Hematopoietic multipotent progenitor cell (in vitro differentiated cells): ENCODE results near the gene ZG16. TPM values are rescaled to one million over a fixed set of nuclear protein-coding genes. Genes with fewer than 3 reads are reported as not detected.

ENCODE experiments used
- DNase-seq, 3 donors: peaks; one replicate each; pipeline ENCODE4 v3.0.0-alpha.2; 2011 to 2015; ENCODE audit warnings: low read depth in 2 of 3, low spot score in 2 of 3
- total RNA-seq: library from RNA; depleted of rRNA; stranded (reverse); fragments of >200 nt; gene quantifications from one replicate; pipeline ENCODE4 v1.2.3, GENCODE V29; 2012

Gene ZG16
- total RNA-seq, 1 donor, result not detected

DNA sequence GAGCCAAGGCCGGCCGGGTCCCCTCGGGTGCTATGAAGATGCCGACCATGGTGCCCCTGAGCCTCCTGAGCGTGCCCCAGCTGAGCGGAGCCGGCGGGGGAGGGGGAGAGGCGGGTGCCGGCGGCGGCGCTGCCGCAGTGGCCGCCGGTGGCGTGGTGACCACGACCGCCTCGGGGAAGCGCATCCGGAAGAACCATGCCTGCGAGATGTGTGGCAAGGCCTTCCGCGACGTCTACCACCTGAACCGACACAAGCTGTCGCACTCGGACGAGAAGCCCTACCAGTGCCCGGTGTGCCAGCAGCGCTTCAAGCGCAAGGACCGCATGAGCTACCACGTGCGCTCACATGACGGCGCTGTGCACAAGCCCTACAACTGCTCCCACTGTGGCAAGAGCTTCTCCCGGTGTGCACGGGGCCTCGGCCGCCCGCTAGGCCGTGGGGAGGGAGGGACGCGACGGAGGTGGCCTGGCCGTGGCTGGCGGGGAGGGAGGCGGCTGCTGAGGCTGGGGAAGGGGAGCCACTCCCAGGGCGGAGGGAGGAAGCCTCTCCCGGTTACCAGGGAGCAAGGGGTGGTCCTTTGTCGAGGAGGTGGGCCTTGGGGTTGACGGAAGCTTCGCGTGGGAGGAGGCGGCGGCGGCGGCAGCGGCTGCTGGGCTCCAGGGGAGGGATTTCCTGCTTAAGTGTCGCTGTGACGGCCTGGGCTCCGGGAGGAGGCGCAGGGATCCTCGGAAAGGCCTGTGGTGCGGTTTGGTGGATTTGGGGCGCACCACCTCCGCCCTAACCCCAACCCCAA, 29.6 kb downstream of the ZG16 start:
- peak; percentile 86 to 89 (median 89) for DNase-seq

DNA sequence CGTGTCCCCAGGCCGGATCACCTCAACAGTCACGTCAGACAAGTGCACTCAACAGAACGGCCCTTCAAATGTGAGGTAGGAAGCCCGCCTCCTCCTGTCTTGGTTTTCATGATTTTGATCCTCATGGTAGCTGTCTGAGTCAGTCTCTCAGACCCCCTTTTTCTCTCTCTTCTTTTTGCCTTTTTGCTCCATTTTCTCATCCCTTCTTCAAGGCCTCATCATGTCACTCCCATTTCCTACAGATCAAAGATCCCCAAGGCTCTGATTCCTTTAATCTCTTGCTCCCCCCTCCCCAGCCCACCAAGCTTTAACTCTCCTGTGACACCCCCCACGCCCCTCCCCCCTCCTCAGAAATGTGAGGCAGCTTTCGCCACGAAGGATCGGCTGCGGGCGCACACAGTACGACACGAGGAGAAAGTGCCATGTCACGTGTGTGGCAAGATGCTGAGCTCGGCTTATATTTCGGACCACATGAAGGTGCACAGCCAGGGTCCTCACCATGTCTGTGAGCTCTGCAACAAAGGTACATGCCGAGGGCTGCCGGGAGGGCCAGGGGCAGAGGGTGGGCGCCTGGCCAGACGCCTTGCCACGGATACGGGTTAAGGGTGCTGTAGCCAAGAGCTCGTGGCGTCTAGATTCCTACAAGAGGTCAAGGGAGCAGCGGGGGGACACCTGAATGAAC, 30.3 kb downstream of the ZG16 start:
- DNase-seq, result no peak

DNA sequence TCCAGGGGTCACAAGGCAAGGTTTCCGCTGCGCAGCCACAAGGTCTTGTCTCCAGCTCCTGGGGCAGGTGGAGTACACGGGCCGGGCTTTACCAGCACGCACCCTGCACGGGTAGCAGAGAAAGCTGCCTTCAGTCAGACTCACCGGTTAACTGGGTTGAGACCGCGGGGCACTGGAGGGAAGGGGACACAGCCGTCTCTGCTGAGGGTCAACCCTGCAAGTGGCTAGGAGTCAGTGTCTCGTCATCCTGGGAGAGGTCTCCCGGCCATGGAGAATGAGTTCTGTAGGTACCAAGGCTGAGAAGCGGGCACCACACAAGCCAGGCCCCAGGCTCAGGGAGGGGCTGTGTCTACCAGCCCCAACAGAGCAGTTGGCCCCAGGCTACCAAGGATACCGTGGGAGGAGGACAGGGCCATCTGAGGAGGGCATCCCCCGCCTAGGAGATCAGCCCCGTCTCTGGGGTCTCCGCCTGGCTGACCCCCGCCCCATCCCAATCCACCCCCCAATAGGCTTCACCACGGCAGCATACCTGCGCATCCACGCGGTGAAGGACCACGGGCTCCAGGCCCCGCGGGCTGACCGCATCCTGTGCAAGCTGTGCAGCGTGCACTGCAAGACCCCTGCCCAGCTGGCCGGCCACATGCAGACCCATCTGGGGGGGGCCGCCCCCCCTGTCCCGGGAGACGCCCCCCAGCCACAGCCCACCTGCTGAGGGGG, 31.1 kb downstream of the ZG16 start:
- DNase-seq, result no peak

DNA sequence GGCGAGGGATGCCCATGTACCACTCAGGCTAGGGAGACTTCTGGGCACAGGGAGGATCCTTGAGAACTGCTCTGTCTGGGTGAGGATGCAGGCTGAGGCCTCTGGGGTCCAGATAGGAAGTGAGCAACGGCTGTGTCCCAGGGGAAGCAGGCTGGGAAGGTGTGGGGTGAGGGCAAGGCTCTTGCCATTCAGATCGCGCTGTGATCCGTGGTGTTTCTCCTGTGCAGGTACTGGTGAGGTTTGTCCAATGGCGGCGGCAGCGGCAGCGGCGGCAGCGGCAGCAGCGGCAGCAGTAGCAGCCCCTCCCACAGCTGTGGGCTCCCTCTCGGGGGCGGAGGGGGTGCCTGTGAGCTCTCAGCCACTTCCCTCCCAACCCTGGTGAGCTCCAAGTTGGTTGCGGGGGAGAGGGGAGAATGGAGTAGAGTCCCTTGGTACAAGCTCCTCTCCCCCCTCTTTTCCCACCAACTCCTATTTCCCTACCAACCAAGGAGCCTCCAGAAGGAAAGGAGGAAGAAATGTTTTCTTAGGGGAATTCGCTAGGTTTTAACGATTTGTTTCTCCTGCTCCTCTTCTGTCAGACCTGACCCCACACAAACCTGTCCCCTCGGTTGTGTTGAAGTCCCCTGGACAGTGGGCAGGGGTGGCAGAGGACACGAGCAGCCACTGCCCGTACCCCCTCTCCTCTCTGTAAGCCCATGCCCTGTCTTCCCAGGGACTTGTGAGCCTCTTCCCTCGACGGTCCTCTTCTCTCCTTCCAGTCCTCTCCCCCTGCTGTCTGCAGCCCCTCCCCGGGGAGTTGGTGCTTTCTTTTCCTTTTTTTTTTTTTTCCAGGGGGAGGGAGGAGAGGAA, 32.0 kb downstream of the ZG16 start:
- DNase-seq, result no peak

DNA sequence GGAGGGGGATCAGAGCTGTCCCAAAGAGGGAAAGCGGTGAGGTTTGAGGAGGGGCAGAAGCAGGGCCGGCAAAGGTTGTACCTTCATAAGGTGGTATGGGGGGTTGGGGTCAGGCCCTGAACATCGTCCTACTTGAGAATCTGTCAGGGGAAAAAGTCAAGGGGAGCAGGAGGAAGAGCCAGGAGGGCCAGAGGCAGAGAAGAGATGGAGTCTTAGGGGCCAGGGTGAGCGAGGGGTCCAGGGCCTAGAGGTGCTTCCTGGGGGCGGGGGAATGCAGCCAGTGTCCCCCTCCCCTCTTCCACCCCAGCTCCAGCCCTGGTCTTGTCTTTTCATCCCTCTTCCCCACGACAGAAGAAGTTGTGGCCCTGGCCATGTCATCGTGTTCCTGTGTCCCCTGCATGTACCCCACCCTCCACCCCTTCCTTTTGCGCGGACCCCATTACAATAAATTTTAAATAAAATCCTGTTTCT, 32.7 kb downstream of the ZG16 start:
- no peak for DNase-seq

DNA sequence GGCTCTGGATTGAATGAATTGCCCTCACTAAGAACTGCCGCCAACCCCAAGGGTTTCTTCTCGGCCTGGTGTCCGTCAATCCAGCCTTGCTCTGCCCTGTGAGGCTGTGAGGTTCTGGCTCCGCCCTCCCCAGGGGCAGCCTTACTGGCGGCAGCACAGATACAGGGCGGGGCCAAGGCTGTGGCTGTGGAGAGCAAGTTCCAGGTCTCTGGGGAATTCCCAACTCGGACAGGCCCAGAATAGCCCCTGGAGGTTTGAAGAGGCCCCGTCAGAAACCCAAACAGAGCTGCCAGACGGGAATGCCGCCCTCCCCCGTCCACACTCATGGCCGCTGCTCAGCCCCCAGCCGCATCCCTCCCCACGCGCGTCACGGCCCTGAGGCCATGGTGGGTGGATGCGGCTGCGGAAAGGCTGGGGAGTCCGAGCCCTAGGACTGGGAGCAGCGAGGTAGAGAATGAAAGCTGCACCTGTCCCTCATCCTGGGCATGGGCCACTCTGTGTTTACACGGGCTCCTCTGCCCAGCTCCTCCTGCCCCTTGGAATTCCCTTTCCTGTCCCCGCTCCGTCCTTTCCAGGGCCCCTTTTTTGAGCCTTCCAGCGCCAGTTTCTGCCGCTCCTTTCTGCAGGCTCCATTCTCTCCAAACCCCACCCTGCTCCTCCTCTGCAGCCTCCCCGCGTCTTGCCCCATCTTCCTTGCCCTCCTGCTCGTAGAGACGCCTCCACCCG, 33.3 kb downstream of the ZG16 start:
- DNase-seq, result peak in 2 of 3 donors; percentile 73 to 75

DNA sequence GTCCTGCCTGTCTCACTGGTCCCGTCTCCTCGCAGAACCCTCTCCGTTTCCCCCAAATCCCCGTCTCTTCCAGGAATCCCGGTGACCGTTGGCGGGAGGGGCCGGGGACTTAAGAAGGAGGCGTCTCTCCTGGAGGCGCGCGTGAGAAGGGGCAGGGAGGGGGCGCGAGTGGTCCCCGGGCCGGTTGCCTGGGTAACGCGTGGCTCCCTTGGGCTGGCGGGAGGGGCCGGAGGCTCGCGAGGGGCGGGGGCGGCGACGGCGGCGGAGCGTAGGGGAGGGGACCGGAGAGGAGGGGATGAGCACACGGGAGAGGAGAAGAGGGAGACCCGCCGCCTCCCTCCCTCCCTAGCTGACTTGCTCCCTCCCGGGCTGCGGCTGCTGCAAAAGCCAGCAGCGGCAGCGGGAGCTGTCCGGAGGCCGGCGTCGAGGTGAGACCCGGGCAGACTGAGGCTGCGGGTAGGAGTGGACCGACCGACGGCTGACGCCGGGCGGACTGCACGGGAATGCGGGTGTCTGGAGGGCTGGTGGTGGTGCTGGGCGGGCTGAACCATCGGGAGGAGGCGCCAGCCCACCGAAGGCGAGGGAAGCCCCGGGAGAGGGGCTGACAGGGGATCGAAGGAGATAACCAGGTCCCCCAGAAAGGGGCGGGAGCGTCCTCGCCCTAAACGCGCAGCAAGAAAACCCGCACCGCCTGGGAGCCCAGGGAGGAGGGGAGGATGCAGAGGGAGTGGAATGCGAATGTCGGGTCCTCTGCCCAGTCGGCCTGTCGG, 34.0 kb downstream of the ZG16 start, which contains the start of gene PRRT2:
Gene PRRT2 (plus strand): TSS at position 298 of the 770 bp plus-strand sequence. CDS start 862 bp downstream, outside the sequence.
- peak in 1 of 3 donors; percentile 21 for DNase-seq

DNA sequence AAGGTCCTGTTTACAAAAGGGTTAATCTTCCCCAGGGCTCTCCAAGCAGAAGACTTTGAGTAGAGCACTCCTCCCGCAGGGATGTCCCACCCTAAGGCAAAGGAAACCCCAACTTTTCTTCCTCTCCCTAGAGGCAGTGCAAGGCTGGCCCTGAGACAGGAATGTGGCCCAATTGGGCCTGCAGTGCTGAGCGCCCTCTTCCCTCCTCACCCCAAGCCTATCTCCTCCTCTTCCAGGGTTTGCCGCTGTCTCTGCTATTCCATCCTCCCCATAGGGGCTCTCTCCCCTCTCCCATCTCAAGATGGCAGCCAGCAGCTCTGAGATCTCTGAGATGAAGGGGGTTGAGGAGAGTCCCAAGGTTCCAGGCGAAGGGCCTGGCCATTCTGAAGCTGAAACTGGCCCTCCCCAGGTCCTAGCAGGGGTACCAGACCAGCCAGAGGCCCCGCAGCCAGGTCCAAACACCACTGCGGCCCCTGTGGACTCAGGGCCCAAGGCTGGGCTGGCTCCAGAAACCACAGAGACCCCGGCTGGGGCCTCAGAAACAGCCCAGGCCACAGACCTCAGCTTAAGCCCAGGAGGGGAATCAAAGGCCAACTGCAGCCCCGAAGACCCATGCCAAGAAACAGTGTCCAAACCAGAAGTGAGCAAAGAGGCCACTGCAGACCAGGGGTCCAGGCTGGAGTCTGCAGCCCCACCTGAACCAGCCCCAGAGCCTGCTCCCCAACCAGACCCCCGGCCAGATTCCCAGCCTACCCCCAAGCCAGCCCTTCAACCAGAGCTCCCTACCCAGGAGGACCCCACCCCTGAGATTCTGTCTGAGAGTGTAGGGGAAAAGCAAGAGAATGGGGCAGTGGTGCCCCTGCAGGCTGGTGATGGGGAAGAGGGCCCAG, 34.9 kb downstream of the ZG16 start:
- DNase-seq, result no peak

DNA sequence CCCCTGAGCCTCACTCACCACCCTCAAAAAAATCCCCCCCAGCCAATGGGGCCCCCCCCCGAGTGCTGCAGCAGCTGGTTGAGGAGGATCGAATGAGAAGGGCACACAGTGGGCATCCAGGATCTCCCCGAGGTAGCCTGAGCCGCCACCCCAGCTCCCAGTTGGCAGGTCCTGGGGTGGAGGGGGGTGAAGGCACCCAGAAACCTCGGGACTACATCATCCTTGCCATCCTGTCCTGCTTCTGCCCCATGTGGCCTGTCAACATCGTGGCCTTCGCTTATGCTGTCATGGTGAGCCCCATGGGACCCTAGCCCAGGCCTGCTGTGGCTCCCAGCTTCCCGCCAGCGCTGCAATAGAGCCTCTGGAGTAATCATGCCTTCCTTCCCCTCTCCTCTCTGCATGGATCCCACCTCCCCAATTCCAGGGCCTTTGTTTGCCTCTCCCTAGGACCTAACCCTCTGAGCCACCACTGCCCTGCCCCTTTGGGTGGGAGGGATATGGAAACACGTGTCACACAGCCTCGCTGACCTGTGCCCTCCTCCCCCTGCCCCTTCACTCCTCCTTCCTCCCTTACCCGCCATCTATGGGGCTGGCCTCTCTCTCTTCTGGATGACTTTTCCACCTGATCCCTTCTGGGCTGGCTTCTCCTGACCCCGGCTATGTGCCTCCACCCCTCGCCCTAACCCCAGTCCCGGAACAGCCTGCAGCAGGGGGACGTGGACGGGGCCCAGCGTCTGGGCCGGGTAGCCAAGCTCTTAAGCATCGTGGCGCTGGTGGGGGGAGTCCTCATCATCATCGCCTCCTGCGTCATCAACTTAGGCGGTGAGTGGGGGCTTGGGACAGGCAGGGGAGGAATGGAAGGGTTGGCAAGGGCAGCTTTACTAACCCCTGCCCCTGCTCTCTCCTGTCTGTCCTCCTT, 35.8 kb downstream of the ZG16 start:
- DNase-seq, result no peak

DNA sequence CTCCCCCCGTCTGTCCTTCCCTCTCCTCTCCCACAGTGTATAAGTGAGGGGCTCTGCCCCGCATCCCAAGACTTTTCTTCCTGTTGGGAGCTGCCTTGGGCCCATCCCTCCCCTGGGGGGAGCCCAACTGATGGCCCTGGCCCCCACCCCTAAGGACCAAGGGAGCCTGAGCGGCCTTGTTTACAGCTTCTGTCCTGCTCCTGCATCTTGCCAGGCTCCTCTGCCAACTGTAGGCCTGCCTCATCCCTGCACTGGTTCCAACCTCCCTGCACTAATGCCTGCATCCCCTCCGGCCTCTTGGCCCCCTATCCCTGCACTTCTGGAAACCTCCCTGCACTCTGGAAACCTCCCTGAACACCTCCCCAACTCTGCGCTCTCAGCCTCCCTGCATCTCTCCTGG, 36.5 kb downstream of the ZG16 start:
- no peak for DNase-seq

DNA sequence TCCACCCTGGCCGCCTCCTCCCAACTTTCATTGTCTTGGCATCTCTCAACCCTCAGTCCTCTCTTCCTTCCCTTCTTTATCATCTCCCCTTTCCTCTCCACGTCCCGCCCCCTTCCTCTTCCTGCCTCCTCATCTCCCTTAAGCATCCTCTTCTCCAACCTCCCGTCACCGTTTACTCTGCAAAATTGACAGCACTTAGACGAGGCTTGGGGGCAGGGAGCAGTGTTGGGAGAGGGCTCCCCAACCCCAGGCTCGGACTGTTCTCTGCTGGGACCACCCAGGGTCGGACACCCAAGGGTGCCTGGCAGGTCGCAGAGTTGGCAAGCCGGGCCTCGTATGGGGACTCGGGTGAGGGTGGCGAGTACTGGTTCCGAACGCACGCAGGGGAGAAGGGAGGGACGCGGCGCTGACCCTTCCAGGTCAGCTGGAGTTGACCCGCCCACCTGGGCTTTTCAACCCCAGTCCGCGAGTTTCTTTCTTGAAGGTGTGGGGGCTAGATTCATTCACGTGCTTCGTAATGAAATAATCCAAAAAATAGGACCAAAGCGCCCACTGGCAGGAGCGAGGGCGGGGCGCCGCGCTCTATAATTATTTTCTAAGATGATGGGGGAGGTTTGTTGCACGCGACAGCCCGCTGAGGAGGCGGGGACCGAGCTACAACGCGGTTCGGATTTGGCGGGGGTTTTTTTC, 37.1 kb downstream of the ZG16 start:
- DNase-seq, result no peak

DNA sequence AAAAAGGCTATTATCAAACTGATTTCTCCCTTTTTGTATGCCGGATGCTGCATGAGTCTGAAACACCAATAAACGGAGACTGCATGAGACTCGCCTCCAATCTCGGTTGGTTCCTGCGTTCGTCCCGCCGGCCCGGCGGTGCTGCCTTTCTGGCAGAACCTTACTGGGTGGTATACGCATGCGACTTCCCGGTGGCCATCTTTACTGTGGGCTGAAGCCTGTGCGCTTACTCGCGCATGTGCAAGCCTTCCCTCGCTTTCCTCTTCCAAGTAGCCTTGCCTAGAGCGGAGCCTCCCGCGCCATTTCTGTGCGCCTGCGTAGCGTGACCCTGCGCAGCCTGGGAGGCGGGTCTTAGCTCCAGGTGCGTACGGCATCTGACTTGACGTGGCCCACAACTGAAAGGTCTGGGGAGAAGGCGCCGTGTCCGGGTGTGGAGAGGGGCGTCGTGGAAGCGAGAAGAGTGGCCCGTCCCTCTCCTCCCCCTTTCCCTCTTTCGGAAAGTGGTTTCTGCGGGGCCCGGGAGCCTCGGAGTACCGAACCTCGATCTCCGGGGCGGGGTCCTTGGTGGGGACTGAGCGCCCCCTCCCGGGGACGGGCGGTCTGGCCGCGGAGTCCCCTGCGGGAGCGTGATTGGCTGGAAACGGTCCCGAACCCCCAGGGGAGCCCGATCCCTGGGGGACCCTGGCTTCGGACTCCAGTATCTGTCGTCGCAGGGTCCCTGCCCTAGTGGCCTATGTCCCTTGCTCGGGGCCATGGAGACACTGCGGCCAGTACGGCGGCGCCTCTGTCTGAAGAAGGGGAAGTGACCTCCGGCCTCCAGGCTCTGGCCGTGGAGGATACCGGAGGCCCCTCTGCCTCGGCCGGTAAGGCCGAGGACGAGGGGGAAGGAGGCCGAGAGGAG, 38.0 kb downstream of the ZG16 start, which contains the start of gene PAGR1:
Gene PAGR1 (plus strand): TSS at position 360 of the 901 bp plus-strand sequence. CDS start 374 bp downstream, at position 734.
- peak; percentile 99 for DNase-seq

DNA sequence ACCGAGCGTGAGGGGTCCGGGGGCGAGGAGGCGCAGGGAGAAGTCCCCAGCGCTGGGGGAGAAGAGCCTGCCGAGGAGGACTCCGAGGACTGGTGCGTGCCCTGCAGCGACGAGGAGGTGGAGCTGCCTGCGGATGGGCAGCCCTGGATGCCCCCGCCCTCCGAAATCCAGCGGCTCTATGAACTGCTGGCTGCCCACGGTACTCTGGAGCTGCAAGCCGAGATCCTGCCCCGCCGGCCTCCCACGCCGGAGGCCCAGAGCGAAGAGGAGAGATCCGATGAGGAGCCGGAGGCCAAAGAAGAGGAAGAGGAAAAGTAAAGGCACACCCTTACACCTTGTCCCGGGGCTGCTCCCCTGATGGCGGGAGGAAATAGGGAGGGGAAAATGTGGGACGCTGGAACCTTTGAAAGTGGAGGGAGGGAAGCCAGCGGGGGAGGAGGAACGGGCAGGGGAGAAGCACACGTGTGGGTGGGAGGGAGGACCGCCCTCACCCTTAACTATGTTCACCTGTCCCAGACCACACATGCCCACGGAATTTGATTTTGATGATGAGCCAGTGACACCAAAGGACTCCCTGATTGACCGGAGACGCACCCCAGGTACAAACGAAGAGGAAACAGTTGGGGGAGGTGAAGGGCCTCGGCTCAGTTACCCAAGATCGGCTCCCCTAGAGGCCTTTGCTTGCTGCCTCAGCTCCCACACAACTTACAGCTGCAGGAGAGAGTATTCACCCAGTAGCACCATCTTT, 38.8 kb downstream of the ZG16 start:
- peak in 1 of 3 donors; percentile 51 for DNase-seq

DNA sequence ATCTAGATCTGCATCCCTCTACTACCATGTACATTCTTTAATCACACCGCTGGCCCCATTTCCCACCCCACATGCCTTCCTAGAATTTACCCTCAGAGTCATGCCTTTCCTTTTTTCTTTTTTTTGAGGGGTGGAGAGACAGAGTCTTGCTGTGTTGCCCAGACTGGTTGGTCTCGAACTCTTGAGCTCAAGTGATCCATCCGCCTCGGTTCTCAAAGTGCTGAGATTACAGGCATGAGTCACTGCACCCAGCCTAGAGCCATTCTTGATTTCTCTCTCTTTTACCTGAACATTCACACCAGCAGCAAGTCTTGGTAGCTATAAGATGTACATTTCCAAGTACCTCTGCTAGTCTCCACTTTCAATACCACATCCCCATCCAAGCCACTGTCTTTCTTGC, 40.0 kb downstream of the ZG16 start:
- DNase-seq, result no peak
